HAP-1 (cell line): ENCODE results near the gene NECTIN2.
"Not testable (repeated sequence)": the region's sequence is repeated elsewhere in the genome, so short reads cannot be mapped to it uniquely, and the experiment has no call there.

Experiments
- DNase-seq, 2 experiments: peaks; one replicate each; pipeline ENCODE4 v3.0.0-alpha.2; 2016 to 2020; ENCODE audit warnings: low spot score in 2 of 2
- H3K27me3 ChIP-seq: fragments of 250-450 bp; sonication (Bioruptor Pico); 2 replicates; pipeline ENCODE4 v1.5.1; 2020; ENCODE audit warnings: low read depth, mild to moderate bottlenecking, moderate library complexity
- H3K36me3 ChIP-seq: fragments of 250-450 bp; sonication (Bioruptor Pico); replicated peaks from 2 replicates; pipeline ENCODE4 v1.5.1; 2020; ENCODE audit warnings: mild to moderate bottlenecking
- H3K4me1 ChIP-seq: fragments of 250-450 bp; sonication (Bioruptor Pico); 2 replicates; pipeline ENCODE4 v1.5.1; 2020; ENCODE audit warnings: mild to moderate bottlenecking
- H3K4me3 ChIP-seq: fragments of 250-450 bp; sonication (Bioruptor Pico); 2 replicates; pipeline ENCODE4 v1.5.1; 2020; ENCODE audit warnings: mild to moderate bottlenecking, moderate library complexity
- H3K9me3 ChIP-seq: fragments of 250-450 bp; sonication (Bioruptor Pico); 2 replicates; pipeline ENCODE4 v1.5.1; 2020; ENCODE audit warnings: mild to moderate bottlenecking, moderate library complexity
- in situ Hi-C: fragments of 300-500 bp; cut with MboI; formaldehyde crosslinking; loops from 3 replicates; pipeline ENCODE4 v1.14.3; 2020; ENCODE audit warnings: low sequenced_read_pairs, inconsistent platforms, mixed read lengths

NECTIN2 gene

GRCh38 chr19:44872661-44873060 is 26.6 kb downstream of the NECTIN2 start:
- Histone ChIP-seq H3K9me3 (no peaks in the 10 kb centered on the region), H3K4me1 (no peaks in the 10 kb centered on the region), H3K27me3 (no peaks in the 10 kb centered on the region), H3K4me3 (no peak overlapping the region), H3K36me3 (peaks cover 72% of the 10 kb centered on the region)
- no peak for DNase-seq
- in situ Hi-C loops, result no loop called here

- no peaks in the 10 kb centered on the region for H3K27me3 ChIP-seq
- in situ Hi-C loops, result no loop called here
- peaks cover 74% of the 10 kb centered on the region for H3K36me3 ChIP-seq
- H3K4me3 ChIP-seq, result no peak overlapping the region
- no peaks in the 10 kb centered on the region for H3K9me3 ChIP-seq
- H3K4me1 ChIP-seq, result no peaks in the 10 kb centered on the region
- DNase-seq, result no peak
Measured at GRCh38 chr19:44874317-44874716, 28.2 kb downstream of the NECTIN2 start.

GRCh38 chr19:44875666-44876451 is 29.8 kb downstream of the NECTIN2 start:
- Histone ChIP-seq H3K27me3 (no peaks in the 10 kb centered on the region), H3K4me3 (no peak overlapping the region), H3K4me1 (no peaks in the 10 kb centered on the region), H3K9me3 (no peaks in the 10 kb centered on the region), H3K36me3 (peaks cover 78% of the 10 kb centered on the region)
- no peak for DNase-seq
- in situ Hi-C loops, result no loop called here

GRCh38 chr19:44876930-44877535 is 30.9 kb downstream of the NECTIN2 start:
- no peak for DNase-seq
- H3K27me3 ChIP-seq, result no peaks in the 10 kb centered on the region
- no peak overlapping the region for H3K4me3 ChIP-seq
- peaks cover 70% of the 10 kb centered on the region for H3K36me3 ChIP-seq
- in situ Hi-C loops, result no loop called here
- H3K9me3 ChIP-seq, result no peaks in the 10 kb centered on the region
- H3K4me1 ChIP-seq, result peaks cover 5% of the 10 kb centered on the region

GRCh38 chr19:44878120-44878865 is 32.2 kb downstream of the NECTIN2 start:
- in situ Hi-C loops, result no loop called here
- Histone ChIP-seq H3K36me3 (peaks cover 61% of the 10 kb centered on the region), H3K9me3 (no peaks in the 10 kb centered on the region)

GRCh38 chr19:44879309-44880065 is 33.4 kb downstream of the NECTIN2 start:
- Histone ChIP-seq H3K4me3 (no peak overlapping the region), H3K9me3 (no peaks in the 10 kb centered on the region), H3K27me3 (no peaks in the 10 kb centered on the region), H3K4me1 (peaks cover 22% of the 10 kb centered on the region), H3K36me3 (peaks cover 58% of the 10 kb centered on the region)
- in situ Hi-C loops, result no loop called here
- DNase-seq, result no peak

More at GRCh38 chr19:44878120-44878865, 32.2 kb downstream of the NECTIN2 start:
- H3K4me1 ChIP-seq, result peaks cover 12% of the 10 kb centered on the region
- DNase-seq, result no peak
- no peaks in the 10 kb centered on the region for H3K27me3 ChIP-seq
- no peak overlapping the region for H3K4me3 ChIP-seq

GRCh38 chr19:44882063-44882462 is 36.0 kb downstream of the NECTIN2 start:
- H3K4me3 ChIP-seq, result no peak overlapping the region
- no peaks in the 10 kb centered on the region for H3K9me3 ChIP-seq
- in situ Hi-C loops, result no loop called here
- DNase-seq, result no peak
- H3K4me1 ChIP-seq, result peaks cover 22% of the 10 kb centered on the region
- no peaks in the 10 kb centered on the region for H3K27me3 ChIP-seq
- H3K36me3 ChIP-seq, result peaks cover 45% of the 10 kb centered on the region

GRCh38 chr19:44882619-44883397 is 36.7 kb downstream of the NECTIN2 start:
- H3K9me3 ChIP-seq, in situ Hi-C loops, H3K27me3 ChIP-seq: not testable (repeated sequence)
- DNase-seq, result peak; percentile 74 to 98
- H3K4me1 ChIP-seq, result peaks cover 22% of the 10 kb centered on the region
- H3K4me3 ChIP-seq, result 0 out of 2 replicates have a peak overlapping the region, but pooled peaks have one; percentile 4
- H3K36me3 ChIP-seq, result peaks cover 41% of the 10 kb centered on the region

GRCh38 chr19:44883922-44884321 is 37.8 kb downstream of the NECTIN2 start:
- peaks cover 22% of the 10 kb centered on the region for H3K4me1 ChIP-seq
- no peak overlapping the region for H3K4me3 ChIP-seq
- in situ Hi-C loops, result no loop called here
- peaks cover 31% of the 10 kb centered on the region for H3K36me3 ChIP-seq
- H3K27me3 ChIP-seq, result no peaks in the 10 kb centered on the region
- H3K9me3 ChIP-seq, result no peaks in the 10 kb centered on the region
- DNase-seq, result peak in 1 of 2 experiments; percentile 17

GRCh38 chr19:44884566-44884965 is 38.5 kb downstream of the NECTIN2 start:
- peaks cover 28% of the 10 kb centered on the region for H3K36me3 ChIP-seq
- no peaks in the 10 kb centered on the region for H3K9me3 ChIP-seq
- in situ Hi-C loops, result no loop called here
- H3K4me3 ChIP-seq, result no peak overlapping the region
- H3K4me1 ChIP-seq, result peaks cover 23% of the 10 kb centered on the region
- DNase-seq, result no peak
- H3K27me3 ChIP-seq, result no peaks in the 10 kb centered on the region

GRCh38 chr19:44886141-44886540 is 40.0 kb downstream of the NECTIN2 start:
- Histone ChIP-seq H3K4me3 (no peak overlapping the region), H3K36me3 (peaks cover 25% of the 10 kb centered on the region), H3K27me3 (no peaks in the 10 kb centered on the region), H3K9me3 (no peaks in the 10 kb centered on the region), H3K4me1 (peaks cover 28% of the 10 kb centered on the region)
- in situ Hi-C loops, result no loop called here
- no peak for DNase-seq

- Histone ChIP-seq H3K4me3 (no peak overlapping the region), H3K36me3 (peaks cover 37% of the 10 kb centered on the region), H3K27me3 (no peaks in the 10 kb centered on the region), H3K9me3 (no peaks in the 10 kb centered on the region), H3K4me1 (peaks cover 23% of the 10 kb centered on the region)
- DNase-seq, result no peak
- in situ Hi-C loops, result no loop called here
Measured at GRCh38 chr19:44887648-44888047, 41.6 kb downstream of the NECTIN2 start.

- H3K4me3 ChIP-seq, H3K27me3 ChIP-seq, in situ Hi-C loops, H3K9me3 ChIP-seq, DNase-seq: not testable (repeated sequence)
- Histone ChIP-seq H3K36me3 (peaks cover 42% of the 10 kb centered on the region), H3K4me1 (peaks cover 21% of the 10 kb centered on the region)
Measured at GRCh38 chr19:44888335-44888734, 42.2 kb downstream of the NECTIN2 start.
